GM20000 (cell line): ENCODE data around the gene MTHFD1.
A peak's percentile ranks its signal among the peaks of the same experiment; 100 is the strongest.

ENCODE experiments used
- DNase-seq: peaks from one replicate; pipeline ENCODE4 v3.0.0; 2012; ENCODE audit warnings: low spot score
- CTCF ChIP-seq: IDR thresholded peaks from 2 replicates; pipeline ENCODE4 v1.5.1; 2012; ENCODE audit warnings: mild to moderate bottlenecking, control low read depth; ENCODE audit errors: extremely low read depth, missing control alignments

The MTHFD1 gene

DNA sequence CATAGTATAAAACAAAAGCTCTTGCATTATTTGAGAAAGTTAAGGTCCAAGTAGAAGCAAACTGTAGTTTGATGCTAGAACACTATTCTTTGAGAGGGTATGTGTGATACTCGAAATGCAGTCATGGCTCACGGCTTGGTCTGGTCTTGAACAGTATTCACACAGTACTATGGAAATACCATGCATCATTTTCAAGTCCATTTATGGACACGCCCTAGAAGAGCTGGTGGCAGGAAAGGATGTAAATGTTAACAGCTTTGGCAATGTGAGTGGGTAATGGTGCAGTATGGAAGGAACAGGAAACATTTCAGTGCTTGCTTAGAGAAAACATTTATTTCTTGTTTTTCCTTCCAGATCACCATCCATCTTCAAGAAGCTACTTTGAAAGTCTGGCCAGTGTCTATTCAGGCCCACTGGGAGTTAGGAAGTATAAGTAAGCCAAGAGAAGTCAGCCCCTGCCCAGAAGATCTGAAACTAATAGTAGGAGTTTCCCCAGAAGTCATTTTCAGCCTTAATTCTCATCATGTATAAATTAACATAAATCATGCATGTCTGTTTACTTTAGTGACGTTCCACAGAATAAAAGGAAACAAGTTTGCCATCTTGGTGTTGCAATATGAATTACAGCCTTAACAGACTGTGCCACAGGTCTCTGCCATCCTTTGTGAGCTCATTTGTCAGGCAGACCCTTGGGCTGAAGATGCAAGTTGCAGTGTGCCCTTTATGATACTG is 71.4 kb downstream of the MTHFD1 start:
- DNase-seq, result no peak
- TF ChIP-seq CTCF, result no peak

DNA sequence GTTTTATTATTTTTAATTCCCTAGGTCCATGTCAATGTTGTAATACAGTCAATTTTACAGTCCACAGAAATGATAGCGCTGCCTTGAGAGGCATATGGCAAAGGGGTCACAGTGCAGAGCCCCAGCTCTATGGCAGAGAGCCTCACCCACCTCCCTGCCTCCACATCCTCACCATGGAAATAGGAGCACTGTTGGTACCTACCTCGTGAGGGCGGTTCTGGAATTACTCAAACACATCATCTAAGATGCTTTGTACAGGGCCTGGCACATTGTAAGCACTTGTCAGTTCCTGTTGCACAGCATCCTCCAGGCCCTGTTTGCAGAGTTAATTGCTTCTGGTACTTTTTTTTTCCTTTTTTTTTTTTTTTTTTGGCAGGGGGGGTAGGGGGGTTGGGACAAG is 73.1 kb downstream of the MTHFD1 start:
- DNase-seq, result no peak
- no peak for TF ChIP-seq CTCF

- no peak for TF ChIP-seq CTCF
- peak; percentile 48 for DNase-seq
Observed at GRCh38 chr14:64463195-64463594, 75.0 kb downstream of the MTHFD1 start.

DNA sequence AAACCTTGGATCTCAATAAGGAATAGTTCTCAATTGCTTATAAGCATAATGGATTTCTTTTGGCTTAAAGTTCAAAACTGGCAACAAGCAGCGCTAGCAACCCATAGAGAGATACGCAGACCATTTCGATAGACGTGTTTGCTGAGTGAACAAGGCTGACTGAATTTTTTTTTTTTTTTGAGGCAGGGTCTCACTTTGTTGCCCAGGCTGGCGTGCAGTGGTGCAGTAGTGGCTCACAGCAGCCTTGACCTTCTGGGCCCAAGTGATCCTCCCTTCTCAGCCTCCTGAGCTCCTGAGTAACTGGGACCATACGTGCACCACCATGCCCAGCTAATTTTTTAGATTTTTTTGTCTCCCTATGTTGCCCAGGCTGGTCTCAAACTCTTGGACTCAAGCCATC is 75.7 kb downstream of the MTHFD1 start:
- no peak for DNase-seq
- TF ChIP-seq CTCF, result no peak

- no peak for DNase-seq
- TF ChIP-seq CTCF, result no peak
Observed at GRCh38 chr14:64464651-64465050, 76.5 kb downstream of the MTHFD1 start.

- no peak for TF ChIP-seq CTCF
- peak; percentile 86 for DNase-seq
Observed at GRCh38 chr14:64465191-64465822, 77.2 kb downstream of the MTHFD1 start, which contains the start of gene AKAP5. Gene AKAP5, plus strand, starts transcription at chr14:64465499. Its CDS starts 2,896 bp downstream, at chr14:64468395.

DNA sequence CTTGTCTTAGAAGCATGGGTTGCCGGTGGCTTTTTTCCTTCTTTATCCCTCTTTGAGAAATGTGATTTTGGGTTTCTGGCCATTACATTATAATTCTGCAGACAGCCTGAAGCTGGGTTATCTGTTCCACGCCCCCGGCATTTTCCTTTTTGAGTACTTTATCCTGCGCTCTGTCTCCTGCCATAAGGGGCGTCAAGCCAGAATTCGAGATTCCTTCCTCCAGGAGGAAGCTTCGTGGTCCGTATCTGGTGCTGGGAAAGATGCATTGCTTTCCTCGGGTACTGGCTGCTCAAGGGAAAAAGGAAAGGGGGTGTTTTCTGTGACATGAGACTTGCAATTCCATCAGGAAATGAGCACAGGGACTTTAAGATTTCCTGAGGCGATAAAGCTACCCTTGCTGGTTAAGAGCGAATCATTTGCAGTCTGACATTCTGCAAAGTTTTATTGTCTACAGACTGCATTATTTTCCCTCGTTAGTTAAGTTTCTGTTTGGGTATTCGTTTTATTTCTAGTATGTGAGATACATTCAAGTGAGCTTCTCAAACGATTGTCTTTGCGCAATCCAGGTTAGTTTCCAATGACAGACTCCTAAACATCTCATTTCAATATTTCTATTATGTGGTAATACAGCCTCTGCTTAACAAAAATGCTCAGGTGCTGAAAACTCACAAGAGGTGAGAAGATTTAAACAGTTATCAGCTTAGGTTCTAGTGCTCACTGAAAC is 77.8 kb downstream of the MTHFD1 start:
- no peak for DNase-seq
- no peak for TF ChIP-seq CTCF
